Measurements from ENCODE around the gene BCAS1.

The BCAS1 gene

GRCh38 chr20:54070187-54070987 lies at the start of gene BCAS1:
BCAS1 (minus strand) TSS chr20:54070594; CDS start chr20:54058718, 11,876 bp downstream.
- TF ChIP-seq EZH2phosphoT487 (IDR thresholded peaks at IDR 0.05; ENCODE audit: low read length) (no peak), CTCF (IDR thresholded peaks at IDR 0.05; ENCODE audit: low read length) (no peak), EZH2 (optimal IDR thresholded peaks at IDR 0.05; ENCODE audit: low read depth, low read length) (no peak)
- peaks cover 16% of the 10 kb centered on the region for H3K4me1 ChIP-seq (ENCODE audit: low read length)
- H3K79me2 ChIP-seq (ENCODE audit: low read length): no peaks in the 10 kb centered on the region
- H3K9me2 ChIP-seq (replicated peaks; ENCODE audit: insufficient read depth, low read length): no peaks in the 10 kb centered on the region
- no peaks in the 10 kb centered on the region for H3K36me3 ChIP-seq (replicated peaks; ENCODE audit: insufficient read depth, low read length)
- no peak within 1 kb of the TSS for H3K4me3 ChIP-seq (ENCODE audit: low read length)
- H4K20me1 ChIP-seq (ENCODE audit: insufficient read depth, low read length): no peaks in the 10 kb centered on the region
- no peak within 1 kb of the TSS for H3K9ac ChIP-seq (ENCODE audit: low read length)
- no peak within 1 kb of the TSS for H2AFZ ChIP-seq (ENCODE audit: low read length)
- no peaks in the 10 kb centered on the region for H3K27me3 ChIP-seq (replicated peaks; ENCODE audit: insufficient read depth, low read length)
- H3K4me2 ChIP-seq (ENCODE audit: low read depth, low read length): no peak within 1 kb of the TSS
- 0 out of 2 replicates have a peak, but pooled peaks cover 3% of the 10 kb centered on the region for H3F3A ChIP-seq (ENCODE audit: insufficient read depth, low read length)
- DNase-seq: no peak
- H3K27ac ChIP-seq (ENCODE audit: low read length): no peak within 1 kb of the TSS
- no peaks in the 10 kb centered on the region for H3K9me3 ChIP-seq (replicated peaks; ENCODE audit: insufficient read depth, low read length)

- H4K20me1 ChIP-seq (ENCODE audit: insufficient read depth, low read length): no peaks in the 10 kb centered on the region
- no peak for DNase-seq
- H3K36me3 ChIP-seq (replicated peaks; ENCODE audit: insufficient read depth, low read length): no peaks in the 10 kb centered on the region
- no peaks in the 10 kb centered on the region for H3F3A ChIP-seq (ENCODE audit: insufficient read depth, low read length)
- H3K27me3 ChIP-seq (replicated peaks; ENCODE audit: insufficient read depth, low read length): no peaks in the 10 kb centered on the region
- no peaks in the 10 kb centered on the region for H3K9me2 ChIP-seq (replicated peaks; ENCODE audit: insufficient read depth, low read length)
- no peaks in the 10 kb centered on the region for H3K4me1 ChIP-seq (ENCODE audit: low read length)
- H3K4me2 ChIP-seq (ENCODE audit: low read depth, low read length): no peak overlapping the region
- H3K4me3 ChIP-seq (ENCODE audit: low read length): no peak overlapping the region
- no peaks in the 10 kb centered on the region for H3K79me2 ChIP-seq (ENCODE audit: low read length)
- H3K9me3 ChIP-seq (replicated peaks; ENCODE audit: insufficient read depth, low read length): no peaks in the 10 kb centered on the region
- TF ChIP-seq EZH2phosphoT487 (IDR thresholded peaks at IDR 0.05; ENCODE audit: low read length) (no peak), EZH2 (optimal IDR thresholded peaks at IDR 0.05; ENCODE audit: low read depth, low read length) (no peak), CTCF (IDR thresholded peaks at IDR 0.05; ENCODE audit: low read length) (no peak)
- no peak overlapping the region for H2AFZ ChIP-seq (ENCODE audit: low read length)
- no peak overlapping the region for H3K9ac ChIP-seq (ENCODE audit: low read length)
- H3K27ac ChIP-seq (ENCODE audit: low read length): no peak overlapping the region
Measured at GRCh38 chr20:54119744-54120143, 49.4 kb upstream of the BCAS1 start.

GRCh38 chr20:54118220-54119001 lies 48.0 kb upstream of the BCAS1 start:
- Histone ChIP-seq H3K4me1 (ENCODE audit: low read length) (no peaks in the 10 kb centered on the region), H3K27ac (ENCODE audit: low read length) (no peak overlapping the region), H3K79me2 (ENCODE audit: low read length) (no peaks in the 10 kb centered on the region), H3K9me2 (replicated peaks; ENCODE audit: insufficient read depth, low read length) (no peaks in the 10 kb centered on the region), H3K9ac (ENCODE audit: low read length) (no peak overlapping the region), H2AFZ (ENCODE audit: low read length) (no peak overlapping the region), H3K27me3 (replicated peaks; ENCODE audit: insufficient read depth, low read length) (no peaks in the 10 kb centered on the region), H3K4me3 (ENCODE audit: low read length) (no peak overlapping the region), H3K36me3 (replicated peaks; ENCODE audit: insufficient read depth, low read length) (no peaks in the 10 kb centered on the region), H4K20me1 (ENCODE audit: insufficient read depth, low read length) (no peaks in the 10 kb centered on the region), H3K9me3 (replicated peaks; ENCODE audit: insufficient read depth, low read length) (no peaks in the 10 kb centered on the region), H3F3A (ENCODE audit: insufficient read depth, low read length) (no peaks in the 10 kb centered on the region), H3K4me2 (ENCODE audit: low read depth, low read length) (no peak overlapping the region)
- TF ChIP-seq CTCF (IDR thresholded peaks at IDR 0.05; ENCODE audit: low read length) (no peak), EZH2phosphoT487 (IDR thresholded peaks at IDR 0.05; ENCODE audit: low read length) (no peak), EZH2 (optimal IDR thresholded peaks at IDR 0.05; ENCODE audit: low read depth, low read length) (no peak)
- no peak for DNase-seq
